Activated CD8-positive, alpha-beta memory T cell treated with anti-CD3 and anti-CD28 coated beads, Interleukin-2, amount 50 U/mL, for 24 hours (primary cell): ENCODE measurements around the gene LIF.
A peak's percentile ranks its signal among the peaks of the same experiment; 100 is the strongest.

Source experiments
- DNase-seq: peaks from one replicate; pipeline ENCODE4 v3.0.0-alpha.2; 2020; ENCODE audit errors: extremely low read depth

LIF gene

GRCh38 chr22:30245985-30246813, at the start of gene LIF:
TSS of gene LIF (minus strand) at chr22:30246759. CDS start at chr22:30246695, 64 bp downstream.
- DNase-seq = no peak

GRCh38 chr22:30296324-30296723, 49.8 kb upstream of the LIF start:
- no peak for DNase-seq

GRCh38 chr22:30295576-30295975, 49.0 kb upstream of the LIF start:
- no peak for DNase-seq

- DNase-seq = no peak
Measured at GRCh38 chr22:30294830-30295229, 48.3 kb upstream of the LIF start.

- DNase-seq = no peak
Measured at GRCh38 chr22:30294066-30294465, 47.5 kb upstream of the LIF start.

GRCh38 chr22:30293026-30293425, 46.5 kb upstream of the LIF start:
- no peak for DNase-seq

- DNase-seq = no peak
Measured at GRCh38 chr22:30292069-30292970, 45.8 kb upstream of the LIF start.

GRCh38 chr22:30291058-30291892, 44.7 kb upstream of the LIF start:
- no peak for DNase-seq

- DNase-seq = no peak
Measured at GRCh38 chr22:30290342-30291057, 43.9 kb upstream of the LIF start.

- DNase-seq = no peak
Measured at GRCh38 chr22:30289980-30290313, 43.4 kb upstream of the LIF start.

GRCh38 chr22:30289141-30289979, 42.8 kb upstream of the LIF start, which contains the start of gene CASTOR1:
TSS of gene CASTOR1 (minus strand) at chr22:30289505. CDS start at chr22:30289497, 8 bp downstream.
- peak; percentile 80 for DNase-seq

- no peak for DNase-seq
Measured at GRCh38 chr22:30288419-30289140, 42.0 kb upstream of the LIF start.

GRCh38 chr22:30287648-30288418, 41.3 kb upstream of the LIF start:
- DNase-seq = peak; percentile 80

- DNase-seq = peak; percentile 65
Measured at GRCh38 chr22:30286813-30287647, 40.5 kb upstream of the LIF start.

- DNase-seq = no peak
Measured at GRCh38 chr22:30286331-30286730, 39.8 kb upstream of the LIF start.

GRCh38 chr22:30285846-30286200, 39.3 kb upstream of the LIF start:
- DNase-seq = no peak

- DNase-seq = no peak
Measured at GRCh38 chr22:30285176-30285845, 38.8 kb upstream of the LIF start.
